SIG-M5 treated with dmso at 0.1 percent for 504 hours (cell line): ENCODE data around the gene NRSN1.

Experiments
- DNase-seq: peaks from one replicate; lab custom pipeline; 2025; ENCODE audit not compliant: unreplicated experiment; lab: John Stamatoyannopoulos, UW

Gene NRSN1, protein sequence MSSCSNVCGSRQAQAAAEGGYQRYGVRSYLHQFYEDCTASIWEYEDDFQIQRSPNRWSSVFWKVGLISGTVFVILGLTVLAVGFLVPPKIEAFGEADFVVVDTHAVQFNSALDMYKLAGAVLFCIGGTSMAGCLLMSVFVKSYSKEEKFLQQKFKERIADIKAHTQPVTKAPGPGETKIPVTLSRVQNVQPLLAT

DNA sequence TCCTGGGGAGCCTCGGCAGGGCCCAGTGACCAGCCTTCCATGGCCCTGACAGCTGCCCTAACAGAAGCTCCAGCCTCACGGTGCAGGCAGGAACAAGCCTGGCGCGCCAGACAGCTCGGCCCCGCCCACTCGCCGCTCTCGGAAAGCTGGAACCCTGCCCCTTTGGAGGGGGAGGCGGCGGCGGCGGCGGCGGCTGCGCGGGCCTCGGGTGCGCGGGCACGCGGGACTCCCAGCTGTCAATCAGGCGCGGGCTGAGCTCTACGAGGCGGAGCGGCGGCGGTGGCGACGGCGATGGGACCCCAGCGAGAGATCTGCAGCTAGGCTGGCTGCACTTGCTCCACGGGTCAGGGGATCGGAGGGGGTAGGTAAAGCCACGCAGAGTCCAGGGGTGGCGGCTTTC lies at the start of gene NRSN1:
Gene NRSN1 (plus strand): TSS at position 236 of the 400 bp plus-strand sequence. CDS start 8,113 bp downstream, outside the sequence.
- no peak for DNase-seq

DNA sequence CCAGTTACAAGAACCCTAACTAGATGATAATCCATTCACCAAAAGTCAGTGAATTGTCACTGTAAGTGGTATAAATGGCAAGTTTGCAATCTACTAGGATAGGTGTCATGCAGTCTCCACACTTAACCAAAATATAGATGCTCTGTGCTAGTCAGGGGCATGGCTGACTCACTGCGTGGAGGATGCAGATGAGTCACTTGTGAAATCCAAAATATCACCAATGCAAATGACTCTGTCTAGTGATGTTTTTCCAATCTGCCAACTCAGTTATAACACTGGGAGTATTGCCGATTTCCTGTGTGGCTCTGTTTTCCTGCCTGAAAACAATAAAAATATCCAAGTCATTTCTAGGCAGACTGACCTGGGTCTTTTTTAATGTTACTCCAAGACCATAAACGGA lies 47.8 kb upstream of the NRSN1 start:
- no peak for DNase-seq

DNA sequence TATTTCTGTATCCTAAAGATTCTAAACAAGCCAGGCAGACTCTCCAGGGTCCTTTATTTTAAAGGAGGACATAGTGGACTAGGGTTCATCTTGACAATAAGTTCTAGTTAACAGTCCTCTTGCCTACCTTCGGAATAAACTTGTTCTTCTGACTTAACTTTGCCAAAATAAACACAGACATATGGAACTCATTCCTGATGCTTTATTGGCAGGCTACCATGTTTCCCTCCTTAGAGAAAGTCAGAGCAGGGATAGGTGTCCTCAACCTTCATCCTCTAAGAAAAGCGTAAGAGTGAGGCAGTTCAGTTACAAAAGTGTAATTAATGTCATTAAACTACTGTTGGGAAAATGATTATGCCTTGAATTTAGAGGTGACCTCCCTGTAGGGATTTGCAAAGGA lies 46.9 kb upstream of the NRSN1 start:
- DNase-seq, result no peak

DNA sequence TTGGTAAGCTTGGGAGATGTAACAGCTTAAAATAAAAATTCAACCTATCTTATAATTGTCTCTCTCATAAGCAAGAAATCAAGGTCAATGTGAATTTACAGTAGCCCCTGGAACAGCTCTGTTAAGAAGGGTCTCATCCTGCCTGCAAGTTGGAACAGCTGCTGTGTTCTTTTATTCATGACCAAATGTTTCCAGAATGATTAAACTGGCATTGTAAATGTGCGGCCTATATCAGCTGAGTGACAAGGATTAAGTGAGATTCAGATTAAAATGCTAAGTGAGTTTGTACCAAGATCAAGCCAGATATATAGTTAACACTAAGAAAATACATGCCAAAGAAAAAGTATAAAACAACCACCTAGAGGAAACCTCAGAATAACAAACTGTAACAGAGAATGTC lies 45.3 kb upstream of the NRSN1 start:
- DNase-seq, result no peak

DNA sequence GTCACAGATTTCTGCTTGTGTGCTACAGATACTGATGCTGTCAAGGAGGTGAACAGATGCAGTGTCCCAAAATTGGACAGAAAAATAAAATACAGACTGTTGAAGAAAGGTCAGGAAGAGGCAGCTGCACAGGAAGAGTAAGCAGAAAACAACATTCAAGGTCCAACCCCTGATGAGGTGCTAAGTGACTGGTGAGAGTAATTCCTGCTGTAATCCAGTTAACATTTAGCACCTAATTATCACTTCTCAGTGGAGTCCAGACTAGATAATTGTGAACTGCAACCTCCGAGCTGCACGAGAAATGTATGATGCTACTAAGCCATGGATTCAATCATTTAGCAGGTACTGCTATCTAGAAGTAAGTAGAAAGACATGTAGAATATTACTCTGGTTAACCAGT lies 36.3 kb upstream of the NRSN1 start:
- DNase-seq, result no peak

DNA sequence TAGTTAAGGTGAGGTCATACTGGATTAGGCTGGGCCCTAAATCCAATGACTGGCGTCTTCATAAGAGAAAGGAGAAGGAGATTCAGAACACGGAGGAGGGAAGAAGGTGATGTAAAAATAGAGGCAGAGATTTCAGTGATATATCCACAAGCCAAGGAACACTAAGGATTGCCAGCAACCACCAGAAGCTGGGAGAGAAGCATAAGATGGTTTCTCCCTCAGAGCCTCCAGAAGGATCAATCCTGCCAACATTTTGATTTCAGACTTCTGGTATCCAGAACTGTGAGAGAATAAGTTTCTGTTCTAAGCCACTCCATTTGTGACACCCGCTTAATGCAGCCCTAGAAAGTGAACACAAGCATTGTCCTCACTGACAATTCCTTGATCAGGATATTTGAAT lies 33.6 kb upstream of the NRSN1 start:
- no peak for DNase-seq

DNA sequence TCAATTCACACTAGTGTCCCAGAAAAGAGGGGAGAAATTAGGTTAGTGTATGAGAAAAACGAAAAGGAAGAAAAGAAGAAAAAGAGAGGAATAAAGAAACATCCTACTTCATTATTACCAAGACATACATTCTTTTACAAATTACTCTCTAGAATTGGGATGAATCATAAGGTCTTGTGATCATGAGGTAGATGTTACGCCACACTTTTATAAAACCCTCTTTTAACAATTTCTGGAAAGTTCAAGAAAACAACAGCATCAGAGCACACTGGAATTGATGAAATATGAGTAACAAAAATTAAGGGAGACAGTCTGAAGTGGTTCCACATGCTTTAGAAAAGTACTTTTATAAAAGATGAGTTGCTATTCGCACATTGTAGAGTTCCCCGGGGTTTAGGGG lies 32.6 kb upstream of the NRSN1 start:
- DNase-seq, result no peak

DNA sequence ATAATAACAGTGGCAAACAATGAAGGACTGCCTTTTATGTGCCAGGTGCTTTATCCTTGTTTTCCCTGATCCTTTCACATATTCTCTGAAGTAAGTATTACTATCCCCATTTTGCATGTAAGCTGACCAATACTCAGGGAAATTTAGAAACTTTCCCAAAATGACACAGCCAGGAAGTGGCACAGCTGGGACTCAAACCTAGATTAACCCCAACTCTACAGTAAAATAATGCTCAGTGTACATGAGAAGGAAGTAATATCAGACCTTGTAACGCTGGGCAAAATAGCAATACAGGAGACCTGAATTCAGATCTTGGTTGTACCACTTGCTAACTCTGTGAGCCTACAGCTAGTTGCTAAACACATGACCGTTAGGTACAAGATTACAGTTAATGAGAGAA lies 26.8 kb upstream of the NRSN1 start:
- no peak for DNase-seq

DNA sequence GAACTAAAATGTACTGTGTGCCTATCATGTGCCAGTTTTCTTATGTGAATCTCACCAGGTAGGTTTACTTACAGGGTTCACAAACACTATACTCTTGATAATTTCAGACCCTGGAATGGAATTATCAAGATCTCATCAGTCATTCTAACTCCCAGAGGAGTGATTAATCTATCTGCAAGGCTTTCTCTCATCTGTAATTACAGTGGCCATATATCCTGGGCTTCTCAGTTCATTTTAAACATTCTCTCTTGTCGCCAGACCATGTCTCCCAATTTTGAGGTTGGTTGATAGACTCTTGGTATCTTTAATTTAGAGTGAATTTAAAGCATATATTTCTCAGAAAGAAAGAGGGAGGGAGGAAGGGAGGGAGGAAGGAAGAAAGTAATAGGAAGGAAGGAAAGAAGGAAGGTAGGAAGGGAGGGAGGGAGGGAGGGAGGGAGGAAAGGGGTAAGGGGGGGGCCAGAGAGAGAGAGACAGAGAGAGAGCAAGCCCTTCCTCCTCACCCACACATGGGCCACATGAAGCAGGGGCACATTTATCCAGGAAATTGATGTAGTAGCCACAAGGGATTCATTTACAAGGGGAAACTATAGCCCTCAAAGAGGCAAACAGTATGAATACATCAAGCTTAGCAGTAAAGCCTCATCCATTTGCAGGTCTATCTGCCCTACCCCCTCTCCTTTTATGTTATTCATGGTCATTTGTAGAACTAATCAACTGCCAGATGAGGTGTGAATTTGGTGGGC lies 25.8 kb upstream of the NRSN1 start:
- no peak for DNase-seq

DNA sequence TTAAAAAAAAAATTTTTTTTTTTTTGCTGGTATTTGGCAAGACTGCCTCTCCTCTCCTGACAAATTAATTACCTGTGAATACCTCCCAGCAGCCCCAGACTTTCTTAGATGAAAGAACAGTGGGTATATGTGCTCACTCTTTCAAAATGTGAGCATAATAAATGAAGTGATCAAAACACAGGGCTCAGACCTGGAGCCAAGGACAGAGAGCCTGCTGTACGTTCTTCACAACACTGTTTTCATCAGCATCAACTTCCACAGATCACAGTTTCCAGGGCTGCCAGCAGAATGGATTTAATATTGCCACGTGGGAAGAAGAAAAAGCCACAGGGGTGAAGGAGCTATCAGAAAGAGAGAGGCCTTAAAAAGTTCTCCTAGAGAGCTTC lies 25.3 kb upstream of the NRSN1 start:
- DNase-seq, result no peak

DNA sequence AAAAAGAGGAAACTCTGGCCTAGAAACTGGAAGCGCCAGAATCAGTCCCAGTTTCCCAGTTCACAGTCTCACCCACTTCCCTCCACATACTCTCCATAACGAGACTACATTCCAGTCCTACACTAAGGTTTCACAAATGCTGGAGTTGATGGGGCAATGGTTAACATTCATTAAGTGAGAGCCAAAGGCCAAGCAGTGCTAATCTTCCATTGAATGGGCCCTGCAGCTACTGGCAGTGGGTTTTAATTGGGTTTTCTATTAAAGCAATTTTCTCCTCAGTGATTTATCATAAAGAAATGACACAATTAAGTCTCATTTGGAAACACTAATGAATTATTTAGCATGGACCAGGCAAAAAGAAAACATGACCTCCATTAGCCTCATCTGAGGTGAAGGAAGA lies 20.8 kb upstream of the NRSN1 start:
- DNase-seq, result no peak

DNA sequence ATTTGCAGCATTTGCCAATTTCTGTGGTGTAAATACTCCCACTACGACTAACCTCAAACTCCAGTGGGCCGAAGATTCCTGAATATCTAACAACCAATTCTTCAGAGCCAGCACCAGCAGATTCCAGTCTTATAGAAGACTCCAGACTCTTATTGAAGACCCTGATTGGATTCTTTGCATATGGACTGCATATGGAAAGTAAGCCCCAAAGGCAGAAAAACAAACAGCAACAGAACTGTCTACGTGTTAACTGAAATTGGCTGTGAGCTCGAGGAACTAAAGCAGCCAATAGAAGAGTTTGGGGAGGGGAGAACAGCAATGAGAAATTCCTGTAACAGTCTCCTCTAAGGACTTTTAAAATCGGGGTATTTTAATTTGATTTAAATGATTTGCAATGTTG lies 19.7 kb upstream of the NRSN1 start:
- no peak for DNase-seq

DNA sequence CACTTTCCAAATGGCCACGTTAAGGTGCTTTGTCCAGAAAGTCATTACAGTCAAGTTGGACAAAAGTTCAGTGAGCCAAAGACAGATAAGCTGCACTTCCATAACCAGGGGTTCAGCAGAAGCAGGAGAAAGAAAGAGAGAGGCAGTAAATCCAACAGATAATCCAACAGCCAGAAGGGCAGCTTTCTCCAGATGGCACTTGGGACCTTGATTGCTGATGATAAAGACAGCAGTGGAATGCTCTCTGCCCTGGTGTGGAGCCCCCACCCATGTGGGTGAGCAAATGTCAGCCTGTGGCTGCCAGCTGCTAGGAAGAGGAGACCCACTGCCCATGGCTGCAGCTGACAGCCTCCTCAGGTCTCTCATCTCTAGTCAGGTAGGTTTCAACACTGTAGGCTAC lies 18.7 kb upstream of the NRSN1 start:
- no peak for DNase-seq

DNA sequence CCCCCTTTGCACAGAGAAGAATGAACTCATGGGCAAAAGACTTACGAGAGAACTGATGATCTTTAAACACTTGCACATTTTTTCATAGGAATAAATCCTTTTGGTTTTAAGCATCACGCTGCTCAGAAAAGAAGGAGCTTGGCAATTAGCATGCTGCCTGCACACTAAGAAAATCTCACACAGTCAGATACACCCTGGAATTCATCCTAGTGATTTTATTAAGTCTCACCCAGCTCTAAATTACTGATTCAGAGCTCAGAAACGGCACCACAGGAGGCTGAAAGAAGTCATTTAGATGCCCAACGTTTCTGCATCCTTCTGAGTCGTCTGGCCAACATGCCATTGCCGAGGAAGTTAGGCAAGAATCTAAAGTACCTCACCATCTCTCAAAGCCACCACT lies 18.0 kb upstream of the NRSN1 start:
- no peak for DNase-seq

DNA sequence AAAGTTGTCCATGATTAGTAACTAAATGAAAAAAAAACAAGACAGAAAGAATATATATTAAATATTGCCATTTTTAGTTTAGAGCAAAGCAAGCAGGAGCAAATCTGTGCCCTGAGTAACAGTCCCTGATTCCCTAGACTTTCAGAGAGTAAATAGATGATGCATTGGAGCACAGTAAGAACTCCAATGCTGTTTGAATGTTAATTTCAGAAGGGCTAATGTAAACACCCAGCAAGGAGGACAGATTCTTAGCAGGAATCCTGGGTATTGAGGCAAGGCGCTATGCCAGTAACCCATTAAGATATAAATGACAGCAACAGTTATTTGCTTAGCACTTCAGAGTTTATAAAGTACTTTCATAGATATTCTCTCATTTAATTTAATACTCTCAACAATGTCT lies 15.6 kb upstream of the NRSN1 start:
- no peak for DNase-seq

DNA sequence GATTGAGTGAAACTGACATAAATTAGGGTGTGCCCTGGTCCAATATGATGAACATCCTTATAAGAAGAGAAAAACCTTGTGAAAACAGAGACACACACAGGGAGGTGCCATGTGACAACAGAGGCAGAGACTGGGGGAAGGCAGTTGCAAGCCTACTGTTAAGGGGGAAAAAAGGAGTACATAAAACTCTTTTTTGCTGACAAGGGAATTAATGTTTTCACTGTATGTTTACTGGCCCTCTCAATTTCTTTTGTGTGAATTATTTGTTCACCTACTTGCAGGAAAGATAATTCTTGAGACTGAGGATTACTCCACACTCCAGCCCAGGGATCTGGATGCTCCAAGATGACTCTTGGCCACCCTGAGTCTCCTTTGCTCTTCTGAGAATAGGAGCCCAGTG lies 12.1 kb upstream of the NRSN1 start:
- no peak for DNase-seq

DNA sequence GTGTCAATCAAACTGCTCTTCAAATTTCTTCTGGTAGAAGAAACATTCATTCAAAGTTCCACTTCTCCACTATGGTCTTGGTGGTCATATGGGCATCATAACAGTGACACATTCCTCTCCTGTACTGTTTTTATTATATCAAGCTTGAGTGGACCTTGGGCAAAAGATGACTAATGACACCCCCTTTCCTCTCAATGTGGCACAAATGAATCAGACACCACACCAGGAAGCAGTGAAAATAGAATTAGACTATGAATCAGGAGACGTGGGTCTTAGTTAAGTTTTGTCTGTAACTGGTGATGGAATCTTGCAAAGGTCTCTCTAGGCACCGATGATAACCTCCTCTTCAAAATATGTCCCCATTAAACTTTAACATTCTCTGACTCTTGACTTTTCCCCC lies 9.0 kb upstream of the NRSN1 start:
- DNase-seq, result no peak

DNA sequence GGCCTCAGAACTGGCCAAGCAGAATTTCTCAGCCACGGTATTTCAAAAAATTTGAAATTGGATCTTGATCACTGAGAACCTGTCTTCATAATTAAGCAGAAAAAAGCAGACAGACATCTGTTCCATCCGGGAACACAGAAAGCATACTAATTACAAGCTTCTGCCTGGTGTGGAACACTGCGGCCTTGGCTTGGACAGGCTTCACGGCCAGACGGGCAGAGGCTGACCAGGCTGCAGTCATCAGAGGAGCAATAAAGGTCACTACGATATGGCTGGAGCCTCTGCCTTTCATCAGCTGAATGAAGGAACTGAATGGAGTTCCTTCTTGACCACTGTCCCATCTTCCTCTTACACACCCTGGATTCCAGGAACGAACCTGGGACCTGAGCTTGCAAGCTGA lies 3.9 kb upstream of the NRSN1 start:
- no peak for DNase-seq

DNA sequence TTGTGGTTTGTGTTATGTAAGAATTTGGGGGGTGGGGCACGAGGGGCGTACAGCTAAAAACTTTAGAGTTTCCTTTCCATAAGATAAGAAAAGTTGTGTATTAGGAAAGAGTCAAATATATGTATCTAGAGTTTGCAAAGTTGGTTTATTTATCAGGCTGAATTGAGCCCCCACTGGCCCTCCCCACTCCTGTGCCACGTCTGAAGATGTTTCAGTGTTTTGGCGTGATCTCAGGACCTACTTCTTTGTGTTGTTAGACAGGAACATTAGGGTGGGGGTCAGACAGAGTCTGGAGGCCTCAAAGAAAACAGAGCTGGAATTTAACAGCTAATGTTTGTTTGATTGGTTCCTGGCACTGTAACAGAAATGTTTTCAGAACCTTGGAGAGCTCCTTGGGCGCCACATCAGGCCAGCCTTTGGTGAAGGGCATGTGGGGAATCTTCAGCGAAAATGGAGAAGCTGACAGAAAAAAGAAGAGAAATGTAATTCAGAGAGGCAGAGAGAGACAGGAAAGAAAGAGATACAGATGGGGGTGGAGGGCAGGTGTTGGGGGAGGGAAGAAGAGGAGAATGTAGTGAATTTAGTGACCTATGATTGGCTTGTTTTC lies 674 bp downstream of the NRSN1 start:
- DNase-seq, result peak; percentile 33

DNA sequence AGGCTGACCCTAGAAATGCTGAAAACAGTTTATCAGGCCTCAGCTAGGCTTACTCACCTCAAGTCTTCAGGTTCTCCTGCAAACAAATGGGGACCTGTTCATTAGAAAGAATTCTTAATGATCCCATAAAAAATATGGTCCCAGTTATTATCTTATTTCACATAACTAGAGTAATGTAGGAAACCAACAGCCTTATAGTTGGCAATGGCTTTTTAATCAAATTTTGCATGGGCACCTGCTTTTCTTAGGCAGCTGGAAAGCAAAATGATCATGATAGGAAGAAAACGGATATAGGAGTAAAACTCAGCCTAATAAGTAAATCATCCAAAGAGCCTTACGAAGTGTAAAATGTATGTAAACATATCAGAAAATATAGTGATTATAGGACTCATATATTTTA lies 1.3 kb downstream of the NRSN1 start:
- no peak for DNase-seq

DNA sequence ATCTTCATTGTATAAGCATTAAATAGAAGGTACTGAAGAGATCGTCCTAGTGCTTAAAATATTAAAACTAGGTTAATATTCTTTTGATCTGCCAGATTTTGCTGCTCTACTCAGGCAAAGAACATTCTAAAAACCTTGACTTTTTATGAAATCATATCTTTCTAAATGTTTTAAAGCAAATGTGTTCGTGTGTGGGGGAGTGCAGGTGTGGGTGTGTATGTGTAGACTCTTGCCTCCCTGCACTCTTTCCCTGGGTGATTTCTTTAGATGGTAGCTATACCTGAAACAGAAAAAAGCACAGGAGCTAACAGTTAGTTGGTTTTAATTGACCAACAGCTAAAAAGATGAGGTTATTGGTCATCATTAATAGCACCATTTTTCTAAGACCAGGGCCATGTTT lies 5.7 kb downstream of the NRSN1 start:
- DNase-seq, result no peak

DNA sequence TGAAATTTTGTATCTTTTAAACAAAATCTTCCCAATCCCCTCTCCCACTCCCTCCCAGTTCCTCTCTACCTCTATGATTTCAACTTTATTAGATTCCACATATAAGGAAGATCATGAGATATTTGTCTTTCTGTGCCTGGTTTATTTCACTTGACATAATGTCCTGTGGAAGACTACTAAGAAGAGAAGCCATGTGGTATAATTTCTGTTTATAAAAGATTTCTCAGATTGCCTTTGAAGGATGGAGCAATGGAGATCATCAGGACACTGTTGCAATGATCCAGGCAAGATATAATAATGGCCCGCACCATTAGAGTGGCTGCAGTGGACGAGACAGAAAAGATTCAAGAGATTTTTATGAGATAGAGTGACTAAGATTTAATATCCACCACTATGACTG lies 13.1 kb downstream of the NRSN1 start:
- no peak for DNase-seq

DNA sequence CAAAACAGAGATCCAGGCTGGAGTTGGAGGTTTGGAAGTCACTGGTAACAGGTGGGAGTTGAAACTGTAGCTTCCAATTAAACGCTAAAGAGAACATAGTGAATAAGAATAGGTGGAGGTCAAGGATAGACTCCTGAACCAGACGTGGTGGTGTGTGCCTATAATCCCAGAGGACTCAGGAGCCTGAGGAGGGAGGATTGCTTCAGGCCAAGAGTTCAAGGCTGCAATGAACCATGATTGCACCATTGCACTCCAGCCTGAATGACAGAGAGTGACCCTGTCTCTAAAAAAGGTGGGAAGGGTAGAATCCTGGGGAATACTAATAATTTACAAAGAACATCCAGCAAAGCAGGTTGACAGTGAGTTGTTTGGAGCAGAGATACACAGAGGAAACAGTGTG lies 13.6 kb downstream of the NRSN1 start:
- no peak for DNase-seq
